Fibroblast of mammary gland (primary cell): ENCODE results near the gene PORCN.
A peak's percentile ranks its signal among the peaks of the same experiment; 100 is the strongest.

Source experiments
- DNase-seq: peaks from one replicate; pipeline ENCODE4 v3.0.0-alpha.2; 2010; ENCODE audit warnings: low read depth
- H3K4me3 ChIP-seq: 2 replicates; pipeline ENCODE4 v1.5.1; 2011; ENCODE audit warnings: low read depth, mild to moderate bottlenecking, low read length, moderate library complexity; ENCODE audit not compliant: control insufficient read depth
- CTCF ChIP-seq: conservative IDR thresholded peaks from 2 replicates; pipeline ENCODE4 v1.5.1; 2011; ENCODE audit warnings: low read depth, low read length, inconsistent platforms; ENCODE audit not compliant: control insufficient read depth, insufficient read depth

PORCN gene

GRCh38 chrX:48482526-48482925 lies 26.3 kb upstream of the PORCN start:
- H3K4me3 ChIP-seq: no peak overlapping the region
- DNase-seq: no peak
- TF ChIP-seq CTCF: no peak

- H3K4me3 ChIP-seq: no peak overlapping the region
- peak; percentile 94 for DNase-seq
- no peak for TF ChIP-seq CTCF
Observed at GRCh38 chrX:48487362-48487798, 21.4 kb upstream of the PORCN start.

- H3K4me3 ChIP-seq: no peak overlapping the region
- no peak for TF ChIP-seq CTCF
- DNase-seq: no peak
Observed at GRCh38 chrX:48488034-48488433, 20.8 kb upstream of the PORCN start.

GRCh38 chrX:48489296-48489695 lies 19.5 kb upstream of the PORCN start:
- DNase-seq: no peak
- TF ChIP-seq CTCF: no peak

GRCh38 chrX:48489892-48490291 lies 18.9 kb upstream of the PORCN start:
- no peak overlapping the region for H3K4me3 ChIP-seq
- no peak for TF ChIP-seq CTCF
- no peak for DNase-seq

More at GRCh38 chrX:48489296-48489695, 19.5 kb upstream of the PORCN start:
- H3K4me3 ChIP-seq: no peak overlapping the region

GRCh38 chrX:48490661-48491060 lies 18.1 kb upstream of the PORCN start:
- no peak for TF ChIP-seq CTCF
- peak; percentile 49 for DNase-seq
- no peak overlapping the region for H3K4me3 ChIP-seq

- TF ChIP-seq CTCF: no peak
- no peak for DNase-seq
- H3K4me3 ChIP-seq: no peak overlapping the region
Observed at GRCh38 chrX:48491809-48492208, 17.0 kb upstream of the PORCN start.
